Hematopoietic multipotent progenitor cell (in vitro differentiated cells): Measurements from ENCODE around the gene PAQR5. TPM values are rescaled to one million over a fixed set of nuclear protein-coding genes. Genes with fewer than 3 reads are reported as not detected.
A peak's percentile ranks its signal among the peaks of the same experiment; 100 is the strongest.
"Not testable (repeated sequence)": the region's sequence is repeated elsewhere in the genome, so short reads cannot be mapped to it uniquely, and the experiment has no call there.

ENCODE experiments used
- DNase-seq, 3 donors: peaks; one replicate each; pipeline ENCODE4 v3.0.0-alpha.2; 2011 to 2015; ENCODE audit warnings: low read depth in 2 of 3, low spot score in 2 of 3
- total RNA-seq: library from RNA; depleted of rRNA; stranded (reverse); fragments of >200 nt; gene quantifications from one replicate; pipeline ENCODE4 v1.2.3, GENCODE V29; 2012

Gene PAQR5, protein sequence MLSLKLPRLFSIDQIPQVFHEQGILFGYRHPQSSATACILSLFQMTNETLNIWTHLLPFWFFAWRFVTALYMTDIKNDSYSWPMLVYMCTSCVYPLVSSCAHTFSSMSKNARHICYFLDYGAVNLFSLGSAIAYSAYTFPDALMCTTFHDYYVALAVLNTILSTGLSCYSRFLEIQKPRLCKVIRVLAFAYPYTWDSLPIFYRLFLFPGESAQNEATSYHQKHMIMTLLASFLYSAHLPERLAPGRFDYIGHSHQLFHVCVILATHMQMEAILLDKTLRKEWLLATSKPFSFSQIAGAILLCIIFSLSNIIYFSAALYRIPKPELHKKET
- 0.27 TPM for total RNA-seq

DNA sequence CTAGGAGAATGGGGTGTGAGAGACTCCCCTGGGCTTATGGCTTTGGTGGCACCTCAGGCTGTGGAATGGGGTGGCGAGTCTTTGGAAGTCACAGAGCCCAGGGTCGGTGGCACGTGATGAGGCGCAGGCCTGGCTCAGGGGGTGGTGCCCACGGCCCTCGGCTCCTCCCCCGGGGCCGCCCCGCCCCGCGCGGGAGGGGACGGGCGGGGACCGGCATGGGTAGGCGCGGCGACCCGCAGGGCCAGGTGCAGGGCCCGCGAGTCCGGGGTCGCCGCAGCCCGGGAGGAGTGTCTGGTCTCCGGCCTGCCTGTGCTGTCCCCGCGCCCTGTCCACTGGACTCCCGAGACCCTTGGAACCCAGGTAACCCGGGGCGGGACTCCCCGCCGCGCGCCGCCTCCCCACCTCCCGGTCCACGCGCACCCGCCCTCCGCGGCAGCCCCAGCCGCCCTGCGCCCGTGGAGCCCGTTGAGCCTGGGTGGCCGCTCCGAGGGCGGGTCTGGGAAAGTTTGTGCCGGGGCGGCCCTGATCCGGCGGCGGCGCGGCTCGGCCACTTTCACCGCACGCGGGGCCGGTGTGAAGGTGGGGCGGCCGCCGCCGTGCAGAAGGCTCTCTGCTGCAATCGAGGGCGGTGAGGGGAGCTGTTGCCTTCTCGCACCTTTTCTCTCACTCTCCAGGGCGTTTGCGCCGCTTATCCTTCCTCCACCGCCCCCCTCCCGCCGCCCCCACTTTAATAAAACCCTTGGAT lies at the start of gene PAQR5:
TSS of gene PAQR5 (plus strand) at position 216 of the 745 bp plus-strand sequence. CDS start 61,169 bp downstream, outside the sequence.
- peak in 2 of 3 donors; percentile 29 to 44 for DNase-seq

DNA sequence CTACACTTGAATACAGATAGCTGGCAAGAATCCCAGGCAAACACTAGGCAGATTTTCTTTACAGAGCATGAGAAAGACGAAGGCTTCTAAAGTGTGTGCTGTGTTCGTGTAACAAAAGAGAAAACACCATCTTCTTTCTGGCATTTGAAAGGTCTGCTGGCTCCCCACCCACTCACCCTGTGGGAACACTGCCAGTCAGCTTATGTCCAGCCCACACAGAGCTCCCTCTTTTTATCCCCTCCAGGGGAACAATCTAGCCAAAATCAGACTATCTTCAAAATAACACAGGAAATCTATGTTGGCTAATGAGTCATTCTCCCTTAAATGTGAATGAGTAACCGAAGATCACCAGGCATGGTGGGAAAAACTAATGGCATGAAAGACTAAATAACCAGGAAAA lies 45.6 kb upstream of the PAQR5 start:
- DNase-seq = no peak

DNA sequence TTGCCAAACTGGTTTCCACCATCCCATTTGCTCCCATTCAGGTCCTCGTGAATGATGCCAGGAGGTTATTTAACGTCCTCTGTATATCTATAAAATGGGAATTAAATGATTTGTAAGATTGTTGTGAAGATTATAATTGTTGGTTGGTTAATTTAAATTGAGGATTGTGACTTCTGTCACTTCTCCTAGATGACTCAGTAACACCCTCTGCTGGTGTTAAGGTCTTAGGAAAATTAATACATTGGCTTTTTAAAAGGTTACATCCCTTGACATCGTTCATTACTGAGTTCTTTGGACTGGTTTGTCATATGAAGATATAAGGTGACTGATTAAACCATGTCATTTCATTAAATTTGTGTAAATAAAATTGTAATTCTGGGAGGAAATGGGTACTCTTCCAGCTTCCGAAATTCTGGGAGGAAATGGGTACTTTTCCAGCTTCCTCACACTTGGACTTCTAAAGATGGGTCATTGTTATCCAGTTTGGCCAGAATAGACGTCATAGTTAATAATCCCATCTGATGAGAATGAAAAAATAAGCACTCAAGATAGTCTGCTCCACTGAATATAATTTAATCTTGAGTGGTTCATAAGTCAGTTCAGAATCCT lies 33.3 kb upstream of the PAQR5 start:
- peak in 2 of 3 donors; percentile 29 to 75 for DNase-seq

DNA sequence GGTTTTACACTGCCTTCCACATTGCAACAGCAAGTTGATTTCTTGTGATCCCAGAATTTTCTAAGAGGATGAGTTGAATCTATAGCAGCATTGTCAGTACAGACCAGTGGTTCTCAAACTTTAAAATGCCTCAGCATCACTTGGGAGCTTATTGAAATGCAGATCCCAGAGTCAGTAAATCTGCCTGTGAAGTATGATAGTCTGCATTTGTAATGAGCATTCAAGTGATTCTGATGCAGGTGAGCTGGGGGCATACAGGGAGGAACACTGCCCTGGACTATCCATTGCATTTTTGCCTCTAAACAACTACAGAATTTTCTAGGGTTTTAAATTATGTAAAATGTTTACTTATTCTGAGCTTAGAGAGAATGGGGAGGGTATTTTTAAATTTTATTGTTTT lies 27.5 kb upstream of the PAQR5 start:
- DNase-seq = no peak

DNA sequence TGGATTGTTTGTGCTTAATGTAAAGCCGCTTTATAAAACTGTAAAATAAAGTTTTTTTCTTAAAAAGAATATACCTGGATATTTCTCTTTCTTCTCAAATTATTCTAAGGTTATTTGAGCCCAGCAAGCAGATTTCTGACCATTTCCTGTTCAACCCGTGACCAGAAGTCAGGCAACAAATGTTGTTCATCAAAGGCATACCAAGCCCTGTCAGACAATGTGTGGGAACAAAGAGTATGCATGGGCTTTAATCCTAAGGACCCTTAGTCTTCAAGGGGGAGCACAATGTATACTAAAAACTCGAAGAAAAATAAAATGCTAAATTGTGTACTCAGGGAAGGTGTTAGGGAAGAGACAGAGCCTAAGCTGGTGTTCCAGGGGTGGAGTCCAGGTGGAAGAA lies 26.6 kb upstream of the PAQR5 start:
- DNase-seq = no peak

DNA sequence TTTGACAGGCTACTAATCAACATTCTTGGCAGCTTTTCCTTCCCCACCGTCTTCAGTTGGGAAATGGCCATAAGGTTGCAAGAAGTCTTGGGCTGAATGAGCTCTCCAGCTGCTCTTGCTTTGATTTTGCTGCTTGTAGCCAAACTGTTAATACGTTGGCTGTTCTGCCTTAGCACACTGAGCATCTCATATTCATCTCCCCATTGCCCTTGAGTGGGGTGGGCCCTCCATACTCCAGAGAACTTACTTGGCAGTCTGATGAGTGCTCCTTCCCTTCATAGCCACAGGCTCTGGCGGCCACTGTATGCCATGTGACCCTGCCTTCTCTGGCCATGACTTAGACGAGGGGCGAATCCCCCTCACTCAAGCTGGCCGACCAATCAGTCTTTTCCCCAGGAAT lies 25.8 kb upstream of the PAQR5 start:
- DNase-seq = no peak

DNA sequence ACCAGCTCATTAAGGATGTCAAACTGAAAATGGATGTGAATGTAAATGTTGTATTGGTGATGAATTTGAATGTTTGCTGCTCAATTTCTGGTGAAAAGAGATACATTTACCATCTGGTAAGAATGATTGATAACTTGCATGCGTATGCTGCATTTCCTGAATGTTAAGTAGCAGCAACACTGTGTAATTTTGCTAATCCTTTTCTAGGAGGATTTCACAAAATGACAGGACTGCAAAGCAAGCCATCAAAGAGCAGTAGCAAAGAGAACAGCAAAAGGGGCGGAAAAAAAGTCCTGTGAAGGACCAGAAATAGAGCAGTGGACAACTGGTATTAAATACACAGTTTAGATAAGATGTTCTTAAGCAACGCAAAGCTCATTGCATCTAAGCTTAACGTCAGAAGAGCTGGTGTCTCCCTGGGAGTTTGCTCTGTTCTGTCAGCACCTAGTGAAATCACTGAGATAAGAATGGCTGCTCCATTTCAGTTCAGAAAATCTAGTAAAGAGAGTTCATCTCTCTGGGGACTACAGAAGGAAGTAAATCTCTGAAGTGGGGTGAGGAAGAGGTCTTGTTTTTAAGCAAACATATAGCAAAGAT lies 23.5 kb upstream of the PAQR5 start:
- DNase-seq = no peak

DNA sequence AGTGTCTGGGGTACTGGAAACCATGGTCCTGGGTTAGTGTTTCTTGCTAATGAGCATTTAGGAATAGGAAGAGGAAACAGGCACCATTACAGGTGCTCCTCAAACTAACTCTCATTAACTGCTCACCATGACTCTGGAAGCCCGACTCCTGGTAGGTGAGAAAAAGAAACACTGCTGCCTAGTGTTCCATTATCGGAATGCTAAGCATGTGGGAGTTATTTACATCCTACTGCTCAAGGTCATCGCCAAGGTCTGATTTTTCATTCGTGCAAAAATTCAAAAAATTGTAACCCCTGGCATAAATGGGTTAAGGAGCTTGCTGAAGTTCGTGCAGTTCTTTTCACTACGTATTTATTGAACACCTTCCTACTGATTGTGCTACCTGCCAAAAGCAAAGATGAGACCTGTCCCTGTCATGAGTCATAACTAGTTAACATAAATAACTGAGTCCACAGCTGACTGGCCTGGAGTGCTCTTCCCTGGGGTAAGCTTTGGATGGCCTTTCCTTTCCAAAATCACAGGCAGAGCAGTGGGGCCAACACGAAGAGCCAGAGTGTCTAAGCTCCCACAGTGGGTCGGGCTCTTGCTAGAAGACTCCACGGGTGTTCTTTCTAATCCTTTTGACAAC lies 22.7 kb upstream of the PAQR5 start:
- no peak for DNase-seq

DNA sequence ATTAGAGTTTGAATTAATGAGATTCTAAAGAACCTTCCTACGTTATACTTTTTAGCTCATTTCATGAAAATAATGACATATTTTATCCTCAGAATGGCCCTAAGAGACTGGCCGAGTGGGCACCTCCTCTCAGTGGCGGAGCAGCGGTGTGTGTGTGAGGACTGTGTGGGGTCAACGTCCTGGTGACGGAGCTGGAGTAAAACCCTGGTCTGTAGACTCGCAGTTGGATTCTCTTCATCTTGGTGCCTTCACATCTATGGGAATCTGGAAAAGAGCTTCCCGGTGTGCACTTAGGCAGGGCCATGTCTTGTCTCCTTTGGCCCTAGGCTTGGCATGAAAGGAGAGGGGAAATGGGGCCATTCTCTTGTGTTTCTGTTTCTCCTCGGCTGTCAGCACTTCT lies 21.4 kb upstream of the PAQR5 start:
- no peak for DNase-seq

DNA sequence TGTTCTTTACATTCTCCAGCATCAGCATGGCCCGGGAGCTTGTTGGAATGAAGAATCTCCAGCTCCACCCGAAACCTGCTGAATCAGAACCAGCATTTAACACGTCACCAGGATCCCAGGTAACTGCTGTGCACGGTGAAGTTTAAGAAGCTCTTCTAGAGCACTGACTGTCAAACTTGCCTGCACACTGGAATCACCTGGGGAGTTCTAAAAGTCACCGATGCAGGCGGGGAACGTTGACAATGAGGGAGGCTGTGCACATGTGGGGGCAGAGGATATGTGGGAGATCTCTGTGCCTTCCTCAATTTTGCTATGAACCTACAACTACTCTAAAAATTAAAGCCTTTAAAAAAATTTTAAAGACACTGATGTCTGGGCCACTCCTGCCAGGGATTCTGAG lies 19.1 kb upstream of the PAQR5 start:
- DNase-seq = no peak

DNA sequence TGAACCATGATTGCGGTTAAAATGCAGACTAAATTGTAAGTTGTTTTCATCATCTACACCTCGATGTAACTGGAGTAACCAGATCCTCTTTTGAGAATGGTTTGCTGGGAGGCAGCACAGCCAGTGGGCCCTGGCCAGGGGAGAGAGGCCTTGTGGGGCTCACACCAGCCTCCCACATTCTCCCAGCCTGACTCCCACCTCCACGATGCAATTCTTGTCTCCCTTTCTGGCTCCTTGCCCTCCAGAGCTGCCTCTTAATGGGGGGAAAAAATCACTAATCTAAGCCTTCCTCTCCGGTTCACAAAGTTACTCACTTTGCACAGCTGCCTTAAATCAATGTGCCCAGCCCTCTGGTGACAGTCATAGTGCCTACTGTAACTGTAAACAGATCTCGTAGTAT lies 17.9 kb upstream of the PAQR5 start:
- no peak for DNase-seq

DNA sequence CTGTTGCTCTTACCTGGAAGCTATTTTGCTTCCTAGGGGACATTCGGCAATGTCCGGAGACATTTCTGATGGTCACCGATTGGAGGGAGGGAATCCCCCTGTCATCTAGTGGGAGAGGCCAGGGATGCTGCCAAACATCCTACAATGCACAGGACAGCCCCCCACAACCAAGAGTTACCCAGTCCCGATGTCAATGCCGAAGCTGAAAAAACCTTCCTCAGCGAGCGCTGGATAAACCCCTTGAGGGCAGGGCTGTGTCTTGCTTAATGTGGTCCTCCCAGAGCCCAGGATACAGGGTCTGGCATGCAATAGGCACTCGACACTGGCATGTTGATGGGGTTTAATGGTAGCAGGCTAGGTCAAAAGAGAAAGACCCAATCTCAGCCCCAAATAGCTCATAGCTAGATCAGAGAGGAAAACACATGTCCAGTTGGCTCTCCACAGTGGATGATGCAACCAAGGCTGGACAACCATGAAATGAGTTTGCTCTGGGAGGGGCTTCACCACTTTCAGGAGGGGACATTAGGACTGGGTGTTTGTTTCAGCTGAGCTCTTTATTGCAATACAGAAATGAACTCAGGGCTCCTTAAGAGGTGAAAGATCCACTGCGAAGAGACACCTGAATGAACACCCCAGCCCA lies 16.5 kb upstream of the PAQR5 start:
- no peak for DNase-seq

DNA sequence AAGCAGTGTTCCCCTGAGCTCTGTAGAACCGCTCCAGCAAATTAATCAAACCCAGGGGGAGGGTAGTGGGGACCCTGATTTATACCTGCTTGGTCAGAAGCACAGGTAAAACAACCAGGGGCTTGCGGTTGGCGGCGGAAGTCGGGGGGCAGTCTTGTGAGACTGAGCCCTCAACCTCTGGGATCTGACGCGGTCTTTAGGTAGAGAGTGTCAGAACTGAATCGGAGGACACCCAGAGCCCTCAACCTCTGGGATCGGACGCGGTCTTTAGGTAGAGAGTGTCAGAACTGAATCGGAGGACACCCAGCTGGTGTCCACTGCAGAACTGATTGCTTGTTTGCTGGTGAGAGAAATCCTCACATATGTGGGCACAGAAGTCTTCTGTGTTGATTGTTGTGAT lies 12.9 kb upstream of the PAQR5 start:
- DNase-seq = no peak

DNA sequence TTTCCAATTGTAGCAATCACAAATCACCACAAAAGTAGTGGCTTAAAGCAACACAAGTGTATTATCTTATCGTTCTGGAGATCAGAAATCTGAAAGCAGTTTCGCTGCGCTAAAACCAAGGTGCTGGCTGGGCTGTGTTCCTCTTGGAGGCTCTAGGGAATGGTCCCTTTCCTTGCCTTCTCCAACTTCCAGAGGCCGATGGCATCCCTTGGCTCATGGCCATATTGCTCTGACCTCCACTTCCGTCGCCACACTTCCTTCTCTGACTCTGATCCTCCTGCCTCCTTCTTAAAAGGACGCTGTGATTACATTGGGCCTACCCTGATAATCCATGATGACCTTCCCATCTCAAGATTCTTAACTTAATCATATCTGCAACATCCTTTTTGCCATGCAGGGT lies 10.7 kb upstream of the PAQR5 start:
- no peak for DNase-seq

DNA sequence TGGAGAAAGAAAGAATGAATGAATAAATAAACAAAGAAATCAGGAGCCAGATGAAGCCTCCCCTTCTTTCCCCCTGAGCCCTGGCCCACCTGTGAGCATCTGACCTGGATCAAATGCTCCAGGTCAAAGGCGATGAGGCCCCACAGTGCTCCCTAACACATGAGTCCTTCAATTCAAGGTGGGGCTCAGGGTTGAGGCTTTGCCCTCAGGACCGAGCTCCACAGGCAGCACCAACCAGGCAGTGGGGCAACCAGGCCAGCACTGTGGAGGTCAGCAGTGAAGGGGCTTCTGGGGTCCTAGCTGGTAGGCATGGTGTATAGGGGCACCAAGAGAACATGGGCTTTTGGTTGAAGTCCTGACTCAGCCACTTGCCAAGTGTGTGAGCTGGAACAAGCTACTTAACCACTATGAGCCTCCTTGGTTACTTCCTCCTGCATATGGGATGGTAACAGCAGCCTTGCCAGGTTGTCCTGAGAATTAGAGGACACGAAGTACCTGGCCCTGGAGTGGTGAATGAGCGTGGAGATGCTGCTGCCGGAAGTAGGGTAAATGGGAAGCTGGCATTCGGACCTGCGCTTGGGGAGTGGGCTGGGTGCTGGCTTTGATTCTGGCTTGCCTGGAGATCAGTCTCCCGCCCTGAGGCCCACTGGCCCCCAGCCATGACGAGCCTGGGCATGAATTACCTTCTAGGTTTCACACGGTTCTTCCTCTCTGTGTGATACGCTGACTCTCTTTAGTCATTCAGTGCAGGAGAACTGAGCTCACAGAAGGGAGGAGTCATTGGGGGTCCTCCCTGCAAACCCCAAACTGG lies 10.0 kb upstream of the PAQR5 start:
- DNase-seq = no peak

DNA sequence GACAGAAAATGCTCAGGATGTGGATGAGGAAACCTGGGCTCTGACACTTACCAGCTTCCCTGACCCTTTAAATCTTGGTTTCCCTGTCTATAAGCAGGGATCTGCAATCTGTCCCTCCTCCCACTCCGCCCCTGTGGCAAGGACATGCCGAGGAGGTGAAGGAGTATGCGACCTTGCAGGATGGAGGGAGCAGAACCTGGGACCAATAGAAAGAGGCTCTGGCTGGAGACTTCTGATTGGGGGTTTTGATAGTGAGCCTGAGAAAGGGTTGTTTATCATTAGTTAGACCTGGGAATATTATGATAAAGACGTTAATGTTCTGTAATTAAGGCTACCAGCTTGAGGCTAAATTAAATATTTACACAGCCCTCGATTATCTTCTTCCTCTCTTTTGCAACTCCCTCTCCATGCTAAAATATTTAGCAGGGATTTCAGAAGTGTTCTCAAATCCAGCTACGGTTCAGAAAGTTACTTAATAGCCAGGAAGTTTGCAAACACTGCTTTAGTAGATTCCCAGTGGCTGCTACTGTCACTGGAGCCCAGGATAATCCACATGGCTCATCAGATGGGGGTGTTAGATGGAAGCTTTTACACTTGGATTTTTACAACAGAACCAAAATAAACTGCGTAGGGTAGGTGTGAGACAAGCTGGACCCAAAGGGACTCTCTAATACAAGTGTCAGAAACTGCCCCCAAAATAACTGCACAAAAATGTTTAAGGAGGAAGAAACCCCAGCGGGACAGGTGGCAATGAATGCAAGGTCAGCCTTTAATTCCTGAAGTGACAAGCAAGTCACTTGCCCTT lies 9.2 kb upstream of the PAQR5 start:
- no peak for DNase-seq

DNA sequence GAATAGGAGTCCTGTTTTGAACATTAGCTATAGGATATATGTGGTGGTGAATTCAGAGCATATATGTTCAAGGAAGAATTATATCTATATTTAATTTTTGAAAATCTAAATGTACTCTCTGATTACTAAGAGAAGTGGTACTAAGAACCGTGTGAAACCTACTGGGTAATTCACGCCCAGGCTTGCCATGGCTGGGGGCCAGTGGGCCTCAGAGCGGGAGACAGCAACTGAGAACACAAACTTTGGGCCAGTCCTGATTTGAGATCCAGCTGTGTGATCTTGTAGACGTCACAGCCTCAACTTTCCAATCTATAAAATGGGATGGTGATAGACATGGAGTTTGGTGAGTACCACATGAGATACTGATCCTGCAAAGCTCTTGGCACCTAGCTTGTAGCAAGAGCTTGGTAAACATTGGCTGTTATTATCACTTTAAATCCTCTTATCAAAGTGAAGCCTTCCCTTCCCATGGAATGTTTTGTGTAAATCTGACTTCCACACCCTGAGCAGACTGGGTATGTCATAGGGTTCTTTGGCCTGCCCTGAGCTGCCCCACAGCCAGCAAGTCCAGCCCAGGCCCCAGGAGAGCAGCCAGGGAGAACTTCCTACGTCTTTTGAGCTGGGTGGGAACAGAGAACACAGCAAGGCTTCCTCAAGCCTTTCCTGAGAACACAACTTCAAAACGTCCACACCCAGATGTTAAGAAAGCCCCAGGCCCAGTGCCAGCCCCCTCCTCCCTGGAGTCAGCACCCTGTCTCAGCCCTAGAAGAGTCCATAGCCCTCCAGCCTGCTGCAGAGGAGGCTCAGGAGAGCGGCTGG lies 8.2 kb upstream of the PAQR5 start:
- no peak for DNase-seq

DNA sequence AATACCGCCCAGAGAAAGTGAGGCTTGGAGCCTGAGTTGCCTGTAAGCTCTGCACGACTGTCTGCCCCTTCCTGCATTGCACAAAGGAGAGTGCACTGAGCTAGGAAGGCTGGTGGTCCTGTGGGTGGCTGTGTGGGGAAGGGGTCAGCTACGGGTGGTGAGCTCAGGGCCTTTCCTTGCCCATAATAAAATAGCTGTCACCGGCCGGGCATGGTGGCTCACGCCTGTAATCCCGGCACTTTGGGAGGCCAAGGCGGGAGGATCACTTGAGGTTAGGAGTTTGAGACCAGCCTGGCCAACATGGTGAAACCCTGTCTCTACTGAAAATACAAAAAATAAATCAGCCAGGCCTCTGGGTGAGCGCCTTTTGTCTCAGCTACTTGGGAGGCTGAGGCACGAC lies 7.1 kb upstream of the PAQR5 start:
- DNase-seq = not testable (repeated sequence)
